Keratinocyte (primary cell): ENCODE data around the gene SELE.

Experiments used
- EZH2 ChIP-seq: IDR thresholded peaks from one replicate; pipeline ENCODE4 v1.6.1; 2012; ENCODE audit warnings: inconsistent platforms, mild to moderate bottlenecking, low read length, moderate library complexity
- TF ChIP-seq, protein P1 (sequence below), 3 experiments: IDR thresholded peaks in 1 of 3; conservative IDR thresholded peaks in 1 of 3; optimal IDR thresholded peaks in 1 of 3; 2 replicates in 2 of 3; 3 replicates in 1 of 3; pipeline versions ENCODE3 to v1.5.1; 2011; ENCODE audit warnings: low read length in 3 of 3, mild to moderate bottlenecking in 3 of 3, moderate library complexity in 2 of 3, control low read depth in 1 of 3, inconsistent platforms in 1 of 3; ENCODE audit not compliant: insufficient read depth in 2 of 3; ENCODE audit errors: extremely low read depth in 1 of 3

DNA sequence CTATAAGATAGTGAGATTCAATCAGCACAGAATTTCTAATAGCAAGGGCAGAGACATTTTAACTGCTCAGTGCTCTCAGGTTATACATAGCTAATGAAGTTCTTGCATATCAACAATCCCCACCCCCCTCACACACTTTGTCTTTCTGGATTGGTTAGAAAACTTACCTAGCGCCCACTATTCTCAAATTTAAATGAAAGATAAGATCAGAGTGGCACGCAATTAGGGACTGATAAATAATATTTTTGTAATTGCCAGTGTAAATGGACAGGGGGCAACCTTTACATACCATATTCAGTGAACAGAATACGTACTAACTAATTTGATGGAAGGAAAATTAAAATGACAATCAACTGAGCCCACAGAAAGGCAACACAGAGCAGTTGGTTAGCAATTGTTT is 34.2 kb downstream of the SELE start:
- TF ChIP-seq EZH2 = no peak
- TF ChIP-seq, protein P1, sequence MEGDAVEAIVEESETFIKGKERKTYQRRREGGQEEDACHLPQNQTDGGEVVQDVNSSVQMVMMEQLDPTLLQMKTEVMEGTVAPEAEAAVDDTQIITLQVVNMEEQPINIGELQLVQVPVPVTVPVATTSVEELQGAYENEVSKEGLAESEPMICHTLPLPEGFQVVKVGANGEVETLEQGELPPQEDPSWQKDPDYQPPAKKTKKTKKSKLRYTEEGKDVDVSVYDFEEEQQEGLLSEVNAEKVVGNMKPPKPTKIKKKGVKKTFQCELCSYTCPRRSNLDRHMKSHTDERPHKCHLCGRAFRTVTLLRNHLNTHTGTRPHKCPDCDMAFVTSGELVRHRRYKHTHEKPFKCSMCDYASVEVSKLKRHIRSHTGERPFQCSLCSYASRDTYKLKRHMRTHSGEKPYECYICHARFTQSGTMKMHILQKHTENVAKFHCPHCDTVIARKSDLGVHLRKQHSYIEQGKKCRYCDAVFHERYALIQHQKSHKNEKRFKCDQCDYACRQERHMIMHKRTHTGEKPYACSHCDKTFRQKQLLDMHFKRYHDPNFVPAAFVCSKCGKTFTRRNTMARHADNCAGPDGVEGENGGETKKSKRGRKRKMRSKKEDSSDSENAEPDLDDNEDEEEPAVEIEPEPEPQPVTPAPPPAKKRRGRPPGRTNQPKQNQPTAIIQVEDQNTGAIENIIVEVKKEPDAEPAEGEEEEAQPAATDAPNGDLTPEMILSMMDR (optimal IDR thresholded peaks at IDR 0.05 in 1 of 3, IDR thresholded peaks at IDR 0.05 in 1 of 3, conservative IDR thresholded peaks at IDR 0.05 in 1 of 3; ENCODE audit: extremely low read depth in 1 of 3, insufficient read depth in 2 of 3, low read length in 3 of 3) = no peak
